ENCODE measurements around the gene TMEM190. TPM values are rescaled to one million over a fixed set of nuclear protein-coding genes. Genes with fewer than 3 reads are reported as not detected.

The TMEM190 gene
- total and polyA plus RNA-seq, 9 donors: 0.72 to 45.1 (median 2.5) TPM; not detected in 4

DNA sequence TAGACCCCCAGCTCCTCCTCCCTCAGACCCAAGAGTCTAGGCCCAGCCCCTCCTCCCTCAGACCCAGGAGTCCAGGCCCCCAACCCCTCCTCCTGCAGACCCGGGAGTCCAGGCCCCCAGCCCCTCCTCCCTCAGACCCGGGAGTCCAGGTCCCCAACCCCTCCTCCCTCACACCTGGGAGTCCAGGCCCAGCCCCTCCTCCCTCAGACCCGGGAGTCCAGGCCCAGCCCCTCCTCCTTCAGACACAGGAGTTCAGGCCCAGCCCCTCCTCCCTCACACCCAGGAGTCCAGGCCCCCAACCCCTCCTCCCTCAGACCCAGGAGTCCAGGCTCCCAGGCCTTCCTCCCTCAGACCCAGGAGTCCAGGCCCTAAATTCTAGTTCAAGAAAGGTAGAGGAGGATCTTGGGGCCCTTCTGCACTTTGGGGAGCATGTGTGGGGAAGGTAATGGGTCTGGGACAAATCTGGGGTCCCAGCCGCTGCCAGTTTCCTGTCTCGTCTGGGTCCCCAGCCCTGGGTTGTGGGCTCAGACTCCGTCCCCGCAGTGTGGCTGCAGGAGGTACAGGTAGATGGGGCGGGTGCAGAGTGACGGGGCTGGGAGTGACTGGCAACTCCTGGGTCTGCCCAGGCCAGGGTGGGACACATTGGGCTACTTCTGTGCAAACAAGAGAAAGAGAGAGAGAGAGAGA is 3.2 kb upstream of the TMEM190 start:
- no peak overlapping the region for H3K27ac ChIP-seq
- intact Hi-C loops (cut with DNase I): loop anchor here in 2 of 4 donors (10.0 kb wide), 2 partner anchors 89 to 229 kb away; partner anchors contain the start of genes BRSK1 (in 1 of the 2), HSPBP1 (in 1 of the 2) and TNNT1 (in 1 of the 2)

DNA sequence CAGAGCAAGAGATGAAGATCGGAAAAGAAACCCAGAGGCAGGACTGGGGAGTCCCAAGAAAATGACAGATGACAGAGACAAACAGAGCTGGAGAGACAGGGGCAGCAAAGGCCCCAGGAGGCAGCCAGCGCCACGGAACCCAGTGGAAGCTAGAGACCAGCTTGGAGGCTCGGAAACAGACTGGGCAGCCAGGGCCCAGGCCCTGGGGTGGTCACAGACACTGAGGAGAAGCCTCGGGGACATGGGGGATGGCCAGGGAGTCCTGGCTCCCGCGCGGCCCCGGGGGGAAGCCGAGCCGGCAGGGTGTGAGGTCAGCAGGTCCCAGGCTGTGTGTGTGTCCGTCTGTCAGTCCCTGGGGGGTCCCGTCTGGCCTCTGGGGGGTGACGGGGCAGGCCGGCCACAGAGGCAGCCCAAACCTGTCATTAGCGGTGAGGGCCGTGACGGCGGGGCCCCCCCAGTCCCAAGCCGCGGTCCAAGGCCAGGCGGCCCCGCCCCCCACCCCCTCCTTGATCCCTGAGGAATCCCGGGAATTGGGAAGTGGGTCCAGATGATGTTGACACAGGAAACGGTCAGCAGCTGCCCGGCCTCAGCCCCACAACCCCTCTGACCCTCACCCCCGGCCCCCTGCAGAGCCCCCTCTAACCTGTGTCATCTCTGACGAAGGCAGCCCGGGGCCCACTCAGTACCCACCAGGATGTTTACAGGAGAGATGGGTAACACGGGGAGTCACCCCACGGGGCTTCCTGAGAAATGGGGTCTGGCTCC is 2.5 kb upstream of the TMEM190 start:
- H3K27me3 ChIP-seq: no peaks in the 10 kb centered on the region
- intact Hi-C loops (cut with DNase I): loop anchor here in 2 of 4 donors (10.0 kb wide), 2 partner anchors 89 to 229 kb away; partner anchors contain the start of genes BRSK1 (in 1 of the 2), HSPBP1 (in 1 of the 2) and TNNT1 (in 1 of the 2)
- no peak overlapping the region for H3K4me3 ChIP-seq
- no peak for DNase-seq
- H3K36me3 ChIP-seq: no peaks in the 10 kb centered on the region
- H3K27ac ChIP-seq: no peak overlapping the region
- WGBS, 3 donors: 11 to 34% (median 15%) methylated on average over 10 to 31 of the region's 31 CpGs
- TF ChIP-seq, protein P1, sequence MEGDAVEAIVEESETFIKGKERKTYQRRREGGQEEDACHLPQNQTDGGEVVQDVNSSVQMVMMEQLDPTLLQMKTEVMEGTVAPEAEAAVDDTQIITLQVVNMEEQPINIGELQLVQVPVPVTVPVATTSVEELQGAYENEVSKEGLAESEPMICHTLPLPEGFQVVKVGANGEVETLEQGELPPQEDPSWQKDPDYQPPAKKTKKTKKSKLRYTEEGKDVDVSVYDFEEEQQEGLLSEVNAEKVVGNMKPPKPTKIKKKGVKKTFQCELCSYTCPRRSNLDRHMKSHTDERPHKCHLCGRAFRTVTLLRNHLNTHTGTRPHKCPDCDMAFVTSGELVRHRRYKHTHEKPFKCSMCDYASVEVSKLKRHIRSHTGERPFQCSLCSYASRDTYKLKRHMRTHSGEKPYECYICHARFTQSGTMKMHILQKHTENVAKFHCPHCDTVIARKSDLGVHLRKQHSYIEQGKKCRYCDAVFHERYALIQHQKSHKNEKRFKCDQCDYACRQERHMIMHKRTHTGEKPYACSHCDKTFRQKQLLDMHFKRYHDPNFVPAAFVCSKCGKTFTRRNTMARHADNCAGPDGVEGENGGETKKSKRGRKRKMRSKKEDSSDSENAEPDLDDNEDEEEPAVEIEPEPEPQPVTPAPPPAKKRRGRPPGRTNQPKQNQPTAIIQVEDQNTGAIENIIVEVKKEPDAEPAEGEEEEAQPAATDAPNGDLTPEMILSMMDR (IDR thresholded peaks at IDR 0.05): no peak
- TF ChIP-seq POLR2A (IDR thresholded peaks at IDR 0.05) (no peak), EP300 (IDR thresholded peaks at IDR 0.05) (no peak)
- H3K4me1 ChIP-seq (ENCODE audit: insufficient read depth): no peaks in the 10 kb centered on the region
- no peaks in the 10 kb centered on the region for H3K9me3 ChIP-seq

More for the DNA sequence above, 3.2 kb upstream of the TMEM190 start:
- 61 to 83% (median 75%) methylated on average over 6 to 9 of the region's 9 CpGs for WGBS, 3 donors
- Histone ChIP-seq H3K9me3 (no peaks in the 10 kb centered on the region), H3K27me3 (peaks cover under 1% of the 10 kb centered on the region), H3K4me1 (ENCODE audit: insufficient read depth) (no peaks in the 10 kb centered on the region), H3K4me3 (no peak overlapping the region), H3K36me3 (no peaks in the 10 kb centered on the region)
- DNase-seq: no peak
- TF ChIP-seq, protein P1 (IDR thresholded peaks at IDR 0.05): no peak
- TF ChIP-seq EP300 (IDR thresholded peaks at IDR 0.05) (no peak), POLR2A (IDR thresholded peaks at IDR 0.05) (no peak)

DNA sequence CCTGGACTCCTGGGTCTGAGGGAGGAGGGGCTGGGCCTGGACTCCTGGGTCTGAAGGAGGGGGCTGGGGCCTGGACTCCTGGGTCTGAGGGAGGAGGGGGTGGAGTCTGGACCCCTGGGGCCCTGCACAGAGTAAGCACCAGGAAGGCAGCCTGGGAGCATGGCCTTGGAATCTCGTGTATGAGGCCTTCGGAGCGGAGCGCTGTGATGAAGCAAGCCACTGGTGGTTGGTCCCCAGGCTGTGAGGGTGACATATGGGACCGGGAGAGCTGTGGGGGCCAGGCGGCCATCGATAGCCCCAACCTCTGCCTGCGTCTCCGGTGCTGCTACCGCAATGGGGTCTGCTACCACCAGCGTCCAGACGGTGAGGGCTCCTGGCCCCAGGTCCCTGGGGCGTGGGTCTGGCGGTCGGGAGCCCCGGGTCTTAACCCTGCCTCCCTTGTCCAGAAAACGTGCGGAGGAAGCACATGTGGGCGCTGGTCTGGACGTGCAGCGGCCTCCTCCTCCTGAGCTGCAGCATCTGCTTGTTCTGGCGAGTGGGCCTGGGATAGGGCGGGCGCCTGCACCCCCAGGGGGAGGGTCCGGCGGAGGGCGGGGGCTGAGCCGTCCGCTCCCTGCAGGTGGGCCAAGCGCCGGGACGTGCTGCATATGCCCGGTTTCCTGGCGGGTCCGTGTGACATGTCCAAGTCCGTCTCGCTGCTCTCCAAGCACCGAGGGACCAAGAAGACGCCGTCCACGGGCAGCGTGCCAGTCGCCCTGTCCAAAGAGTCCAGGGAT is 918 bp downstream of the TMEM190 start:
- Histone ChIP-seq H3K4me3 (no peak overlapping the region), H3K27me3 (no peaks in the 10 kb centered on the region), H3K4me1 (ENCODE audit: insufficient read depth) (no peaks in the 10 kb centered on the region), H3K27ac (no peak overlapping the region), H3K36me3 (no peaks in the 10 kb centered on the region), H3K9me3 (no peaks in the 10 kb centered on the region)
- 8 to 11% (median 11%) methylated on average over 31 to 43 of the region's 43 CpGs for WGBS, 3 donors
- intact Hi-C loops (cut with DNase I): loop anchor here in 2 of 4 donors (10.0 kb wide), 2 partner anchors 93 to 233 kb away; partner anchors contain the start of genes BRSK1 (in 1 of the 2), HSPBP1 (in 1 of the 2) and TNNT1 (in 1 of the 2)
- TF ChIP-seq, protein P1 (IDR thresholded peaks at IDR 0.05): no peak
- TF ChIP-seq EP300 (IDR thresholded peaks at IDR 0.05) (no peak), POLR2A (IDR thresholded peaks at IDR 0.05) (no peak)
- no peak for DNase-seq

DNA sequence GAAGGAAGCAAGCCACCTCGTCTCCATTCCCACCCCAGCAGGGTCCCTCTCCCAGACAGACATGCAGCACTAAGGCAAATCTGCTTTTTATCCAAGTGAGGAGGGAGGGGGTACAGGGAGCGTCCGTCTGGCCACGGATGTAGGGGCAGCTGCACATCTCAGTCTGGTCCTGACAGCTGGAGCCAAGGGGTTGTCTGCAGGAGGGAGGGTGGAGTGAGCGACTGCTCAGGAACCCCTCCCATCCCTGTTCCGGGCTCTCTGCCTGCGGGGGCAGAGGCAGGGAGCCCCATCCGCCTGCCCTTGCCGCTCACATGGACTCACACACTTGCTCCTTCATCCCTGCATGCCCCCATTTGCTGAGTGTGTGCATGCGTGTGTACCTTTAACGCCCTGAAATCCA is 2.5 kb downstream of the TMEM190 start:
- no peak for DNase-seq
- Histone ChIP-seq H3K27ac (no peak overlapping the region), H3K36me3 (no peaks in the 10 kb centered on the region), H3K9me3 (no peaks in the 10 kb centered on the region), H3K4me3 (no peak overlapping the region), H3K4me1 (ENCODE audit: insufficient read depth) (peaks cover 2% of the 10 kb centered on the region), H3K27me3 (no peaks in the 10 kb centered on the region)
- TF ChIP-seq, protein P1 (IDR thresholded peaks at IDR 0.05): no peak
- TF ChIP-seq EP300 (IDR thresholded peaks at IDR 0.05): no peak
- TF ChIP-seq POLR2A (IDR thresholded peaks at IDR 0.05): no peak
- intact Hi-C loops (cut with DNase I): loop anchor here in 2 of 4 donors (10.0 kb wide), 2 partner anchors 94 to 234 kb away; partner anchors contain the start of genes BRSK1 (in 1 of the 2), HSPBP1 (in 1 of the 2) and TNNT1 (in 1 of the 2)
- WGBS, 3 donors: 46 to 64% (median 55%) methylated on average over 11 of the region's 11 CpGs
